OCI-LY3 (cell line): ENCODE results near the gene RTF1.
"Not testable (repeated sequence)": the region's sequence is repeated elsewhere in the genome, so short reads cannot be mapped to it uniquely, and the experiment has no call there.

Experiments used
- H2AFZ ChIP-seq: fragments of 200-600, 300-600 bp; shearing (Covaris generic); 2 replicates; pipeline ENCODE4 v1.6.0; 2014; ENCODE audit warnings: antibody characterized with exemption, low read depth, low read length
- H3K27ac ChIP-seq: fragments of 200-600, 300-600 bp; sonication (generic); 2 replicates; pipeline ENCODE4 v1.5.1; 2014; ENCODE audit warnings: mild to moderate bottlenecking, low read length, moderate library complexity, mixed read lengths
- H3K27me3 ChIP-seq: fragments of 200-600, 300-600 bp; sonication (generic); 2 replicates; pipeline ENCODE4 v1.6.1; 2014; ENCODE audit warnings: low read depth, low read length, mixed read lengths
- H3K36me3 ChIP-seq: fragments of 200-600, 300-600 bp; sonication (generic); replicated peaks from 2 replicates; pipeline ENCODE3; 2014; ENCODE audit warnings: low read depth, low read length, mixed read lengths
- H3K4me1 ChIP-seq: fragments of 300-600, 200-600 bp; sonication (generic); 2 replicates; pipeline ENCODE4 v1.6.1; 2014; ENCODE audit warnings: low read length, mixed read lengths
- H3K4me2 ChIP-seq: fragments of 200-600, 300-600 bp; sonication (generic); 2 replicates; pipeline ENCODE4 v1.6.1; 2014; ENCODE audit warnings: low read length, mixed read lengths
- H3K4me3 ChIP-seq: fragments of 300-600, 200-600 bp; sonication (generic); 2 replicates; pipeline ENCODE4 v1.5.1; 2014; ENCODE audit warnings: antibody characterized with exemption, mild to moderate bottlenecking, low read length, moderate library complexity
- H3K79me2 ChIP-seq: fragments of 300-600, 200-600 bp; shearing (Covaris generic); 2 replicates; pipeline ENCODE4 v1.6.1; 2014; ENCODE audit warnings: mild to moderate bottlenecking, low read length, mixed read lengths
- H3K9ac ChIP-seq: fragments of 300-600, 200-600 bp; shearing (Covaris generic); 2 replicates; pipeline ENCODE4 v1.6.0; 2014; ENCODE audit warnings: mild to moderate bottlenecking, low read length, moderate library complexity
- H3K9me3 ChIP-seq: fragments of 200-600, 300-600 bp; shearing (Covaris generic); 2 replicates; pipeline ENCODE4 v1.6.1; 2014; ENCODE audit warnings: low read length, mixed read lengths; ENCODE audit not compliant: insufficient read depth
- H4K20me1 ChIP-seq: fragments of 200-600, 300-600 bp; sonication (generic); 2 replicates; pipeline ENCODE4 v1.6.1; 2016; ENCODE audit warnings: low read length, mixed read lengths; ENCODE audit not compliant: insufficient read depth
- CTCF ChIP-seq: fragments of 200-600, 300-600 bp; sonication (generic); IDR thresholded peaks from 2 replicates; pipeline ENCODE4 v1.5.1; 2014; ENCODE audit warnings: antibody characterized with exemption, low read length, low read depth
- EZH2phosphoT487 ChIP-seq: fragments of 200-600 bp; shearing (Covaris generic); IDR thresholded peaks from 2 replicates; pipeline ENCODE4 v1.6.1; 2018; ENCODE audit warnings: antibody characterized with exemption, mixed run types, low read depth

The RTF1 gene

GRCh38 chr15:41465822-41466421, 49.0 kb downstream of the RTF1 start:
- Histone ChIP-seq H3K27me3 (no peaks in the 10 kb centered on the region), H3K36me3 (peaks cover 33% of the 10 kb centered on the region), H3K9ac (no peak overlapping the region)

GRCh38 chr15:41466711-41467110, 49.8 kb downstream of the RTF1 start:
- no peaks in the 10 kb centered on the region for H3K79me2 ChIP-seq
- no peaks in the 10 kb centered on the region for H3K9me3 ChIP-seq
- no peak overlapping the region for H3K27ac ChIP-seq
- H4K20me1 ChIP-seq = no peaks in the 10 kb centered on the region
- TF ChIP-seq EZH2phosphoT487 = no peak
- no peak for TF ChIP-seq CTCF
- H3K4me1 ChIP-seq = no peaks in the 10 kb centered on the region
- no peak overlapping the region for H3K4me3 ChIP-seq
- no peak overlapping the region for H2AFZ ChIP-seq
- H3K27me3 ChIP-seq = no peaks in the 10 kb centered on the region
- H3K4me2 ChIP-seq = no peak overlapping the region
- H3K36me3 ChIP-seq = peaks cover 38% of the 10 kb centered on the region
- H3K9ac ChIP-seq = no peak overlapping the region

More at GRCh38 chr15:41465822-41466421, 49.0 kb downstream of the RTF1 start:
- Histone ChIP-seq H3K4me2 (no peak overlapping the region), H3K4me1 (no peaks in the 10 kb centered on the region), H3K79me2 (no peaks in the 10 kb centered on the region), H2AFZ (no peak overlapping the region), H3K9me3 (no peaks in the 10 kb centered on the region), H3K4me3 (no peak overlapping the region), H3K27ac (no peak overlapping the region), H4K20me1 (no peaks in the 10 kb centered on the region)
- TF ChIP-seq CTCF = peak; percentile 87
- no peak for TF ChIP-seq EZH2phosphoT487

- H3K4me3 ChIP-seq, H4K20me1 ChIP-seq, H3K4me1 ChIP-seq, H3K27me3 ChIP-seq, H3K9me3 ChIP-seq, H2AFZ ChIP-seq, H3K79me2 ChIP-seq, H3K27ac ChIP-seq, H3K4me2 ChIP-seq, H3K9ac ChIP-seq: not testable (repeated sequence)
- H3K36me3 ChIP-seq = peaks cover 31% of the 10 kb centered on the region
These were observed 52.7 kb downstream of the RTF1 start for GRCh38 chr15:41469644-41470043.

- Histone ChIP-seq H3K4me2 (no peak overlapping the region), H2AFZ (no peak overlapping the region), H3K4me1 (no peaks in the 10 kb centered on the region), H3K9me3 (no peaks in the 10 kb centered on the region), H3K9ac (no peak overlapping the region), H3K4me3 (no peak overlapping the region), H3K27ac (no peak overlapping the region), H3K36me3 (peaks cover 49% of the 10 kb centered on the region), H3K79me2 (no peaks in the 10 kb centered on the region), H3K27me3 (no peaks in the 10 kb centered on the region), H4K20me1 (no peaks in the 10 kb centered on the region)
- TF ChIP-seq CTCF = no peak
These were observed 56.5 kb downstream of the RTF1 start for GRCh38 chr15:41473418-41473817.
